ENCODE data around the gene URB1. TPM values are rescaled to one million over a fixed set of nuclear protein-coding genes. Genes with fewer than 3 reads are reported as not detected.
"Not testable (repeated sequence)": the region's sequence is repeated elsewhere in the genome, so short reads cannot be mapped to it uniquely, and the experiment has no call there.

URB1 gene
- total RNA-seq, 2 experiments from 2014 or later = 19.4 to 25.4 TPM

DNA sequence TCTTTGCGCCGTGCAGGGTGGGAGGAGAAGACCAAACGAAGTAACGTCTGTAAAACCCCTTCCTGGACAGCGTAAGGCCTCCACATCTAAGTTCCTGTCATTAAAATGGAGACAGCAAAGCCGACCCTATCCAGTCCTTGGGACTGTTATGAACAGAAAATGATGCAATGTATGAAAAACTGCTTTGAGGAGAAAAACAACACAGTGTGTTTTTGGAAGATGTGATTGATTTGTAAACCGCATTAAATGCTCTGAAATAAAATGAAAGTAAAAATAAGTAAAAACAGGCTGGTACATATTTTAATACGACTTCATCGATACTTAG, 827 bp upstream of the URB1 start:
- peak overlapping the region; percentile 84 for H3K4me2 ChIP-seq (ENCODE audit: low read length)
- H4K20me1 ChIP-seq (ENCODE audit: insufficient read depth, low read length) = peaks cover 7% of the 10 kb centered on the region; the same call in 1 of the 2 replicates
- intact Hi-C loops (cut with micrococcal nuclease; ENCODE audit: unreplicated experiment) = loop anchor here (2.0 to 5.0 kb wide), 3 partner anchors 115 to 379 kb away; partner anchors contain the start of genes MIS18A and PAXBP1
- peak overlapping the region; percentile 95; the same call in 1 of the 2 replicates for H2AFZ ChIP-seq (ENCODE audit: low read length)
- DNase-seq (ENCODE audit: low spot score) = no peak
- H3K4me1 ChIP-seq (ENCODE audit: insufficient read depth, low read length, poor library complexity, severe bottlenecking) = peaks cover 28% of the 10 kb centered on the region
- peaks cover 15% of the 10 kb centered on the region; the same call in 1 of the 2 replicates for H3K36me3 ChIP-seq (ENCODE audit: insufficient read depth, low read length)
- CTCF ChIA-PET (ENCODE audit: unreplicated experiment) = no interaction called here
- TF ChIP-seq, protein P1, sequence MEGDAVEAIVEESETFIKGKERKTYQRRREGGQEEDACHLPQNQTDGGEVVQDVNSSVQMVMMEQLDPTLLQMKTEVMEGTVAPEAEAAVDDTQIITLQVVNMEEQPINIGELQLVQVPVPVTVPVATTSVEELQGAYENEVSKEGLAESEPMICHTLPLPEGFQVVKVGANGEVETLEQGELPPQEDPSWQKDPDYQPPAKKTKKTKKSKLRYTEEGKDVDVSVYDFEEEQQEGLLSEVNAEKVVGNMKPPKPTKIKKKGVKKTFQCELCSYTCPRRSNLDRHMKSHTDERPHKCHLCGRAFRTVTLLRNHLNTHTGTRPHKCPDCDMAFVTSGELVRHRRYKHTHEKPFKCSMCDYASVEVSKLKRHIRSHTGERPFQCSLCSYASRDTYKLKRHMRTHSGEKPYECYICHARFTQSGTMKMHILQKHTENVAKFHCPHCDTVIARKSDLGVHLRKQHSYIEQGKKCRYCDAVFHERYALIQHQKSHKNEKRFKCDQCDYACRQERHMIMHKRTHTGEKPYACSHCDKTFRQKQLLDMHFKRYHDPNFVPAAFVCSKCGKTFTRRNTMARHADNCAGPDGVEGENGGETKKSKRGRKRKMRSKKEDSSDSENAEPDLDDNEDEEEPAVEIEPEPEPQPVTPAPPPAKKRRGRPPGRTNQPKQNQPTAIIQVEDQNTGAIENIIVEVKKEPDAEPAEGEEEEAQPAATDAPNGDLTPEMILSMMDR (conservative IDR thresholded peaks at IDR 0.05; ENCODE audit: low read length) = no peak
- TF ChIP-seq EZH2phosphoT487 (IDR thresholded peaks at IDR 0.05; ENCODE audit: borderline replicate concordance, low read depth, low read length) = no peak
- H3K27ac ChIP-seq (ENCODE audit: low read depth, low read length, poor library complexity, severe bottlenecking) = no peak overlapping the region
- peaks cover 34% of the 10 kb centered on the region for H3K79me2 ChIP-seq (ENCODE audit: insufficient read depth, low read depth, low read length)
- POLR2A ChIA-PET = interaction anchor here (0.9 kb wide), 1 partner anchor 218 kb away, joined by 4 read pairs; the partner anchor contains the start of gene CFAP298
- no peaks in the 10 kb centered on the region for H3K9me3 ChIP-seq (ENCODE audit: low read length)
- no TSS peak for BruUV-seq (replicated peaks)
- peak overlapping the region; percentile 86 for H3K4me3 ChIP-seq (ENCODE audit: low read depth, low read length, poor library complexity, severe bottlenecking)
- no peaks in the 10 kb centered on the region for H3K9me2 ChIP-seq (ENCODE audit: insufficient read depth, low read length)

- BruUV-seq (replicated peaks) = no TSS peak
- Histone ChIP-seq H3K36me3 (ENCODE audit: insufficient read depth, low read length) (peaks cover 21% of the 10 kb centered on the region; the same call in 1 of the 2 replicates), H3K27ac (ENCODE audit: low read depth, low read length, poor library complexity, severe bottlenecking) (peak overlapping the region; percentile 35), H3K4me1 (ENCODE audit: insufficient read depth, low read length, poor library complexity, severe bottlenecking) (peaks cover 39% of the 10 kb centered on the region), H3K4me2 (ENCODE audit: low read length) (peak overlapping the region; percentile 72), H4K20me1 (ENCODE audit: insufficient read depth, low read length) (peaks cover 7% of the 10 kb centered on the region; the same call in 1 of the 2 replicates), H2AFZ (ENCODE audit: low read length) (peak overlapping the region; percentile 95), H3K79me2 (ENCODE audit: insufficient read depth, low read depth, low read length) (peaks cover 46% of the 10 kb centered on the region), H3K9me2 (ENCODE audit: insufficient read depth, low read length) (no peaks in the 10 kb centered on the region), H3K9me3 (ENCODE audit: low read length) (no peaks in the 10 kb centered on the region), H3K4me3 (ENCODE audit: low read depth, low read length, poor library complexity, severe bottlenecking) (peak overlapping the region; percentile 86)
- intact Hi-C loops (cut with micrococcal nuclease; ENCODE audit: unreplicated experiment) = loop anchor here (2.0 to 5.0 kb wide), 3 partner anchors 114 to 380 kb away; partner anchors contain the start of genes MIS18A and PAXBP1
- ChIA-PET CTCF (ENCODE audit: unreplicated experiment) (interaction anchor here (0.7 kb wide), 1 partner anchor 56 kb away, joined by 3 read pairs; no protein-coding TSS in a partner anchor), POLR2A (interaction anchor here (0.6 to 2.1 kb wide), 8 partner anchors 28 to 1505 kb away, joined by 3 to 7 read pairs (median 4); partner anchors contain the start of genes MIS18A and SYNJ1)
- DNase-seq (ENCODE audit: low spot score) = peak; percentile 30
- TF ChIP-seq EZH2phosphoT487 (IDR thresholded peaks at IDR 0.05; ENCODE audit: borderline replicate concordance, low read depth, low read length) = no peak
- TF ChIP-seq, protein P1 (conservative IDR thresholded peaks at IDR 0.05; ENCODE audit: low read length) = no peak
These were observed 423 bp downstream of the URB1 start for GRCh38 chr21:32392299-32392879.

DNA sequence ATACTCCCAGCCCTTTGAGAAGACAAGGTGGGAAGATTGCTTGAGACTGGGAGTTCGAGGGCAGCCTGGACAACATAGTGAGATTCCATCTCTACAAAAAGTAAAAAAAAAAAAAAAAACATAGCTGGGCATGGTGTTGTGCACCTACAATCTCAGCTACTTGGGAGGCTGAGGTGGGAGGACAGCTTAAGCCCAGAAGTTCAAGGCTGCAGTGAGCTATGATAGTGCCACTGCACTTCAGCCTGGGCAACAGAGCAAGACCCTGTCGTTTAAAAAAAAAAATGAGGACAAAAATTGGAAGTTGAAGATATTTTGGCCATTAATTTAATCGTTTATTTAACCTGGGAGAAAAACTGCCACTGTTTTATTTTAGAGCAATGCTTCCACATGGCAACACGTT, 1.1 kb downstream of the URB1 start:
- Histone ChIP-seq H2AFZ (ENCODE audit: low read length) (no peak overlapping the region), H3K27ac (ENCODE audit: low read depth, low read length, poor library complexity, severe bottlenecking) (no peak overlapping the region), H3K9me2 (ENCODE audit: insufficient read depth, low read length) (no peaks in the 10 kb centered on the region), H3K4me3 (ENCODE audit: low read depth, low read length, poor library complexity, severe bottlenecking) (peak overlapping the region; percentile 86), H4K20me1 (ENCODE audit: insufficient read depth, low read length) (peaks cover 7% of the 10 kb centered on the region; the same call in 1 of the 2 replicates), H3K4me1 (ENCODE audit: insufficient read depth, low read length, poor library complexity, severe bottlenecking) (peaks cover 39% of the 10 kb centered on the region), H3K79me2 (ENCODE audit: insufficient read depth, low read depth, low read length) (peaks cover 52% of the 10 kb centered on the region), H3K4me2 (ENCODE audit: low read length) (peak overlapping the region; percentile 72), H3K36me3 (ENCODE audit: insufficient read depth, low read length) (peaks cover 27% of the 10 kb centered on the region; the same call in 1 of the 2 replicates), H3K9me3 (ENCODE audit: low read length) (no peaks in the 10 kb centered on the region)
- TSS peak; percentile 67 for BruUV-seq (replicated peaks)
- intact Hi-C loops (cut with micrococcal nuclease; ENCODE audit: unreplicated experiment) = loop anchor here (2.0 to 5.0 kb wide), 3 partner anchors 113 to 381 kb away; partner anchors contain the start of genes MIS18A and PAXBP1
- POLR2A ChIA-PET = interaction anchor here (0.6 to 2.1 kb wide), 7 partner anchors 31 to 1505 kb away, joined by 3 to 7 read pairs (median 4); partner anchors contain the start of genes CFAP298, MIS18A and SYNJ1
- TF ChIP-seq EZH2phosphoT487 (IDR thresholded peaks at IDR 0.05; ENCODE audit: borderline replicate concordance, low read depth, low read length) = no peak
- TF ChIP-seq, protein P1 (conservative IDR thresholded peaks at IDR 0.05; ENCODE audit: low read length) = no peak
- DNase-seq (ENCODE audit: low spot score) = no peak
- CTCF ChIA-PET (ENCODE audit: unreplicated experiment) = no interaction called here

- POLR2A ChIA-PET = interaction anchor here (1.0 to 1.2 kb wide), 2 partner anchors 178 to 221 kb away, joined by 3 read pairs; partner anchors contain the start of gene CFAP298
- H3K27ac ChIP-seq (ENCODE audit: low read depth, low read length, poor library complexity, severe bottlenecking); CTCF ChIA-PET (ENCODE audit: unreplicated experiment); DNase-seq (ENCODE audit: low spot score); BruUV-seq (replicated peaks); H4K20me1 ChIP-seq (ENCODE audit: insufficient read depth, low read length); H3K4me3 ChIP-seq (ENCODE audit: low read depth, low read length, poor library complexity, severe bottlenecking); H3K9me3 ChIP-seq (ENCODE audit: low read length); H2AFZ ChIP-seq (ENCODE audit: low read length); H3K4me2 ChIP-seq (ENCODE audit: low read length); H3K9me2 ChIP-seq (ENCODE audit: insufficient read depth, low read length): not testable (repeated sequence)
- peaks cover 39% of the 10 kb centered on the region for H3K4me1 ChIP-seq (ENCODE audit: insufficient read depth, low read length, poor library complexity, severe bottlenecking)
- intact Hi-C loops (cut with micrococcal nuclease; ENCODE audit: unreplicated experiment) = loop anchor here (5.0 kb wide), 1 partner anchor 382 kb away; the partner anchor contains the start of gene PAXBP1
- H3K79me2 ChIP-seq (ENCODE audit: insufficient read depth, low read depth, low read length) = peaks cover 62% of the 10 kb centered on the region
- H3K36me3 ChIP-seq (ENCODE audit: insufficient read depth, low read length) = peaks cover 36% of the 10 kb centered on the region; the same call in 1 of the 2 replicates
These were observed 2.1 kb downstream of the URB1 start for GRCh38 chr21:32390537-32391224.
